ENCODE measurements around the gene CLIP1.

GRCh38 chr12:122467983-122468382, 45.5 kb upstream of the CLIP1 start:
- TF ChIP-seq CTCF (conservative IDR thresholded peaks at IDR 0.05; ENCODE audit: low read depth, low read length): no peak
- no peak for TF ChIP-seq EZH2 (IDR thresholded peaks at IDR 0.05; ENCODE audit: borderline replicate concordance, low read depth, low read length, poor library complexity, severe bottlenecking)

Measured in A673 (cell line).